Keratinocyte (primary cell): ENCODE measurements around the gene CSTA. TPM values are rescaled to one million over a fixed set of nuclear protein-coding genes. Genes with fewer than 3 reads are reported as not detected.

Experiments
- DNase-seq: peaks from one replicate; pipeline ENCODE4 v3.0.0-alpha.2; 2011; ENCODE audit warnings: low read depth, missing footprints, low spot score
- FAIRE-seq: peaks from 2 replicates; lab custom pipeline; 2011; peaks lifted over from hg19 to GRCh38; lab: Jason Lieb, UNC
- H2AFZ ChIP-seq: 2 replicates; pipeline ENCODE4 v1.6.0; 2012; ENCODE audit warnings: low read length, control low read depth, inconsistent platforms; ENCODE audit not compliant: control insufficient read depth
- H3K27ac ChIP-seq: 2 replicates; pipeline ENCODE4 v1.5.1; 2011; ENCODE audit warnings: low read length; ENCODE audit not compliant: control insufficient read depth, insufficient read depth
- H3K27me3 ChIP-seq: 3 replicates; pipeline ENCODE4 v1.6.0; 2011; ENCODE audit warnings: low read length; ENCODE audit not compliant: control insufficient read depth, insufficient read depth; ENCODE audit errors: extremely low read depth
- H3K36me3 ChIP-seq, 2 experiments: 2 replicates in 1 of 2; 3 replicates in 1 of 2; pipeline ENCODE4 v1.5.1; 2011; ENCODE audit warnings: low read length in 2 of 2, mild to moderate bottlenecking in 1 of 2; ENCODE audit not compliant: control insufficient read depth in 2 of 2, insufficient read depth in 2 of 2; ENCODE audit errors: extremely low read depth in 1 of 2
- H3K4me1 ChIP-seq: 3 replicates; pipeline ENCODE4 v1.5.1; 2011; ENCODE audit warnings: low read length; ENCODE audit not compliant: control insufficient read depth, insufficient read depth; ENCODE audit errors: extremely low read depth
- H3K4me2 ChIP-seq: 3 replicates; pipeline ENCODE4 v1.6.0; 2011; ENCODE audit warnings: low read depth, low read length; ENCODE audit not compliant: control insufficient read depth, insufficient read depth; ENCODE audit errors: extremely low read depth
- H3K4me3 ChIP-seq, 3 experiments: fragments of 200-600 bp in 1 of 3; sonication (generic) in 1 of 3; 2 replicates in 2 of 3; 3 replicates in 1 of 3; pipeline ENCODE4 v1.5.1; 2011 to 2016; ENCODE audit warnings: low read length in 3 of 3, mild to moderate bottlenecking in 3 of 3, control low read depth in 2 of 3, inconsistent platforms in 1 of 3, low read depth in 1 of 3, mixed read lengths in 1 of 3, mixed run types in 1 of 3, moderate library complexity in 1 of 3; ENCODE audit not compliant: control insufficient read depth in 2 of 3, insufficient read depth in 2 of 3; ENCODE audit errors: extremely low read depth in 1 of 3
- H3K79me2 ChIP-seq: 2 replicates; pipeline ENCODE4 v1.6.0; 2012; ENCODE audit warnings: low read length; ENCODE audit not compliant: control insufficient read depth, insufficient read depth
- H3K9ac ChIP-seq: 3 replicates; pipeline ENCODE4 v1.6.0; 2011; ENCODE audit warnings: low read length; ENCODE audit not compliant: control insufficient read depth, insufficient read depth; ENCODE audit errors: extremely low read depth
- H3K9me1 ChIP-seq: 3 replicates; pipeline ENCODE4 v1.6.0; 2011; ENCODE audit warnings: low read length; ENCODE audit not compliant: control insufficient read depth, insufficient read depth; ENCODE audit errors: extremely low read depth
- H3K9me3 ChIP-seq: 2 replicates; pipeline ENCODE4 v1.5.1; 2012; ENCODE audit warnings: low read depth, low read length; ENCODE audit not compliant: control insufficient read depth
- H4K20me1 ChIP-seq: 3 replicates; pipeline ENCODE4 v1.6.0; 2011; ENCODE audit warnings: low read length; ENCODE audit not compliant: control insufficient read depth, insufficient read depth; ENCODE audit errors: extremely low read depth
- CTCF ChIP-seq, 3 experiments: IDR thresholded peaks in 1 of 3; conservative IDR thresholded peaks in 1 of 3; optimal IDR thresholded peaks in 1 of 3; 2 replicates in 2 of 3; 3 replicates in 1 of 3; pipeline versions ENCODE3 to v1.5.1; 2011; ENCODE audit warnings: low read length in 3 of 3, mild to moderate bottlenecking in 3 of 3, moderate library complexity in 2 of 3, control low read depth in 1 of 3, inconsistent platforms in 1 of 3; ENCODE audit not compliant: insufficient read depth in 2 of 3; ENCODE audit errors: extremely low read depth in 1 of 3
- EZH2 ChIP-seq: IDR thresholded peaks from one replicate; pipeline ENCODE4 v1.6.1; 2012; ENCODE audit warnings: inconsistent platforms, mild to moderate bottlenecking, low read length, moderate library complexity
- dilution Hi-C: fragments of 300-500 bp; cut with MboI; formaldehyde crosslinking; loops from one replicate; pipeline ENCODE4 v1.7.0; 2020; ENCODE audit warnings: low sequenced_read_pairs; ENCODE audit not compliant: extremely low pct_ligation_motif_present
- polyA plus RNA-seq, 5 experiments: library from polyadenylated mRNA; depleted of rRNA in 3 of 5; stranded (reverse) in 3 of 5; stranded (forward) in 1 of 5; unstranded in 1 of 5; fragments of >200 nt; gene quantifications; 1 replicate in 1 of 5; 2 replicates in 3 of 5; 3 replicates in 1 of 5; pipeline versions ENCODE4 v1.2.1 to v1.2.3, GENCODE V29; 2011 to 2012; ENCODE audit warnings: missing spikeins in 2 of 5, low read depth in 1 of 5, low replicate concordance in 1 of 5

CSTA gene
- polyA plus RNA-seq, 1 donor (not counting 4 experiments of a cell fraction or from before 2014, with no cell fraction given) = 1,138 TPM

- DNase-seq = no peak
- Histone ChIP-seq H3K9me3 (no peaks in the 10 kb centered on the region), H4K20me1 (no peaks in the 10 kb centered on the region), H3K4me3 (no peak overlapping the region), H3K36me3 (no peaks in the 10 kb centered on the region), H2AFZ (peak overlapping the region; percentile 5), H3K4me2 (no peak overlapping the region), H3K27me3 (no peaks in the 10 kb centered on the region), H3K4me1 (peaks cover 12% of the 10 kb centered on the region), H3K27ac (no peak overlapping the region), H3K9ac (no peak overlapping the region), H3K9me1 (no peaks in the 10 kb centered on the region), H3K79me2 (no peaks in the 10 kb centered on the region)
- TF ChIP-seq CTCF (optimal IDR thresholded peaks at IDR 0.05 in 1 of 3, IDR thresholded peaks at IDR 0.05 in 1 of 3, conservative IDR thresholded peaks at IDR 0.05 in 1 of 3; ENCODE audit: extremely low read depth in 1 of 3, insufficient read depth in 2 of 3, low read length in 3 of 3) (no peak), EZH2 (no peak)
- dilution Hi-C loops = no loop called here
- no peak for FAIRE-seq
Measured at GRCh38 chr3:122298239-122298638, 26.8 kb upstream of the CSTA start.

- H3K9me3 ChIP-seq = no peaks in the 10 kb centered on the region
- no peaks in the 10 kb centered on the region for H3K36me3 ChIP-seq
- no peak overlapping the region for H3K4me2 ChIP-seq
- H3K9ac ChIP-seq = no peak overlapping the region
- peaks cover 11% of the 10 kb centered on the region for H3K4me1 ChIP-seq
- no peak overlapping the region for H3K27ac ChIP-seq
- no peak overlapping the region for H2AFZ ChIP-seq
- TF ChIP-seq EZH2 (no peak), CTCF (optimal IDR thresholded peaks at IDR 0.05 in 1 of 3, IDR thresholded peaks at IDR 0.05 in 1 of 3, conservative IDR thresholded peaks at IDR 0.05 in 1 of 3; ENCODE audit: extremely low read depth in 1 of 3, insufficient read depth in 2 of 3, low read length in 3 of 3) (no peak)
- H3K4me3 ChIP-seq = no peak overlapping the region
- DNase-seq = no peak
- H3K9me1 ChIP-seq = no peaks in the 10 kb centered on the region
- dilution Hi-C loops = no loop called here
- H4K20me1 ChIP-seq = no peaks in the 10 kb centered on the region
- H3K79me2 ChIP-seq = no peaks in the 10 kb centered on the region
- no peak for FAIRE-seq
- no peaks in the 10 kb centered on the region for H3K27me3 ChIP-seq
Measured at GRCh38 chr3:122299215-122299614, 25.8 kb upstream of the CSTA start.
